ENCODE measurements around the gene MTUS2.
A peak's percentile ranks its signal among the peaks of the same experiment; 100 is the strongest.
"Not testable (repeated sequence)": the region's sequence is repeated elsewhere in the genome, so short reads cannot be mapped to it uniquely, and the experiment has no call there.

MTUS2 gene

GRCh38 chr13:29345860-29346582, 525.9 kb downstream of the MTUS2 start:
- not testable (repeated sequence) for DNase-seq

DNA sequence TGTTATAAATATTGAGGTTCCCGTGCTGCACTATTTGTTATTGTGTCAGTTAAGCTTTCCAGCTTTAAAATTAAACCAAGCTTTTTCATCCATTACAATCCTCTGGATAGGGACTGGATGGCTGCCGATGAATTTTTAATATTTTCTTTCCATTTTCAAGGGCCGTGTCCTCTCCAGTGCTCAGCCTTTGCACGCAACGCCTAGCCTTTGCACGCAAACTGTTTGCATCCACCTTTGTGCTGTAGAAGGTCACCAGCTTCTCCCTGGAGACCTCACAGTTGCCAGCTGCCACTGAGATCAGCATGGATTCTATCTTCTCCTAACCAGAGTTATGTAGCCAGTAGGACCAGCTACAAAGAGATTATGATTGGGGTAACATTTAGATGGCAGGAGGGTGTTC, 534.9 kb downstream of the MTUS2 start:
- DNase-seq, result no peak

GRCh38 chr13:29359181-29359580, 539.0 kb downstream of the MTUS2 start:
- no peak for DNase-seq

- DNase-seq, result no peak
Measured at GRCh38 chr13:29361716-29362115, 541.6 kb downstream of the MTUS2 start.

- DNase-seq, result peak; percentile 18 to 51
Measured at GRCh38 chr13:29362849-29363604, 542.9 kb downstream of the MTUS2 start.

GRCh38 chr13:29369060-29369743, 549.1 kb downstream of the MTUS2 start:
- DNase-seq, result peak in 1 of 2 donors; percentile 26

DNA sequence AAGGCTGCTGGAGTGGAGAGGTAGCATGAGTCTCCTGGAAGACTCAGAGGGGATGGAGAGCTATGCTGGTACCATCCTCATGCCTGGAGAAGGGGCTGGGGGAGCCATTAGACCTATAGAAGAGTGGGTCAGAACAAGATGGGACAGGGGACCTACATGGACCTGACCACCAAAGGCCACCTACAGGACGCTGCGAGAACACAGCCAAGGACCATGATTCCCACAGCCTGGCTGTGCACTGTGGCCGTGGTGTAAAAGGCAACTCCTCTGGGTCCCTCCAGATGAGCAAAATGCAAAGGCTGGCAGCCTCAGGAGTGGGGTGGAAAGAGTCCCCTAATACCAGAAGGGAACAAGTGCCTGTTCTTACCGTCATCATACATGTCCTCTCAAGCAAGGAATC, 559.1 kb downstream of the MTUS2 start:
- DNase-seq, result no peak

- DNase-seq, result no peak
Measured at GRCh38 chr13:29379865-29380264, 559.7 kb downstream of the MTUS2 start.

GRCh38 chr13:29382021-29382420, 561.9 kb downstream of the MTUS2 start:
- no peak for DNase-seq

- DNase-seq, result no peak
Measured at GRCh38 chr13:29383476-29383875, 563.3 kb downstream of the MTUS2 start.

- DNase-seq, result no peak
Measured at GRCh38 chr13:29384466-29384865, 564.3 kb downstream of the MTUS2 start.

DNA sequence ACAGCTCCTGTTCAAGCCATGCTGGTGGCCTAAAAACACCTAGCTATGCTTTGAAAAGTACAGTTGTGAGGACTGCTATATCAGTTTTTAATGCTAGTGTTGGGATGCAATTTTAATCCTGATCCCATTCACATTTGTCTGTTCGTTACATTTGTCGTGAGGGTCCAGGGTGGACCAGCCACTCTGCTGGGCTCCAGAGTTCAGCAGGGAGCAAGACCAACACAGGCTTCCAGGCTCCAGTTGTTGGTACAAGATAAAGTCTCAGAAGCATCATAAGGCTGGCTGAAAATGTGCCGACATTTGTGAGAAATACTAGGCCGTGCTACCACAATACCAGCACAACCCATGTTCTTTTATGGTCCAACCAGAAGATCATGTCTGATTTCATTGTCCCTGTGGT, 564.7 kb downstream of the MTUS2 start:
- DNase-seq, result no peak

- DNase-seq, result no peak
Measured at GRCh38 chr13:29386246-29386645, 566.1 kb downstream of the MTUS2 start.

- DNase-seq, result not testable (repeated sequence)
Measured at GRCh38 chr13:29390598-29390997, 570.5 kb downstream of the MTUS2 start.

GRCh38 chr13:29396446-29396845, 576.3 kb downstream of the MTUS2 start:
- no peak for DNase-seq

DNA sequence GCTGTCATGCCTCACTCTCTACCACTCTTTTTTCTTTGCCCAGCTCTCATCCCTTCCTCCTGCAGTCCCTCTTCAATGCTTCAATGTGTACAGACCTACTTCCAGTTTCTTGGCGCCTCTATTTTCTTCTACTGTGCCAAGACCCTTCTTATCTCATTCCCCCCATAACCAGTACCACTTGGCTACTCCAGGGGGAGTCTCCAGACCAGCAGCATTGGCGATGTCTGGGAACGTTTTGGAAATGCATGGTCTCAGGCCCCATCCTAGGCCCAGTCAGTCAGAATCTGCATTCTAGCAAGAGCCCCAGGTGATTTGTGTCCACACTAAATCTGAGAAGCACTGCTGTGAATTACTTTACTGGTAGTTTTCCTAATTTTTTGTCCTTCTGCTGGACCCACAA, 577.1 kb downstream of the MTUS2 start:
- no peak for DNase-seq

DNA sequence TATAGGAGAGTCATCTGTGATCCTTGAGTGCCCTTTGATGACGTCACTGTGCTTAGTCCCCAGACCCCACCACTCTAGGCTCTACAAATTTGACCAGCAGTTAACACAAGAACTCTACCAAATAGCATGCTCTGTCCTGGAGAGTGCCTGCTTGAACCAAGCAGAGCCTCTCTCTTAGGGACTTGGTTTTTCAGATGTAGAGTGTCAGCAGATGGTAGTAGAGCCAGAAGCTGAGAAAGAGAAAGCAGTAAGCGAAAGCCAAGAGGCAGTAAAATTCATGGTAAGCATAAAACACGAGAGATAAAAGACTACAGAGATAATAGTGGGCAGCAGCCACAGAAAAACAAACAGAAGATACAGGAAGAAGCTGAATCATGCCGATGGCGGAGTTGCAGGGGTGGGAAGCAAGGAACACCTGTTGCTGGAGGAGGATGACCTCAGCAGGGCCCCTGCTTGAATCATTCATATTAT, 582.1 kb downstream of the MTUS2 start:
- no peak for DNase-seq

- no peak for DNase-seq
Measured at GRCh38 chr13:29405401-29405800, 585.3 kb downstream of the MTUS2 start.

GRCh38 chr13:29411481-29411880, 591.3 kb downstream of the MTUS2 start:
- DNase-seq, result no peak

DNA sequence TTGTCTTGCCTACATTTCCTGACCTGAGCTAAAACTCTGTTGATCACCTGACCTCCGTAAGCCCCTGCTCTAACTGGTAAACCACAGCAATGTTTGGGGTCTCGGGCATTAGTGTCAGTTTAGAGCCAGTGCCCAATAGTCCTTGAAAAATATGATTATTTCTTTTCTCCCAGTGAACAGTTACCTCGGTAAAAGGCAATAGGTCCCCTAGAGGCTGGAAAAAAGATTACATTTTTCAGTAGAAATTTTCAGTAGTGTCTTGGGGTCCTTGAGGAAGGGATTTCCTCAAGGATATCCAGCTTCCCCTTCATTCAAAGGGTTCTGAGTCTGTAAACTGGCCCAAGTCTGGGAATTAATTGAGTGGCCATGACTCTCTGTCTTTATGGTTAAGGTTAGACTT, 597.9 kb downstream of the MTUS2 start:
- no peak for DNase-seq

GRCh38 chr13:29421118-29421517, 601.0 kb downstream of the MTUS2 start:
- no peak for DNase-seq

DNA sequence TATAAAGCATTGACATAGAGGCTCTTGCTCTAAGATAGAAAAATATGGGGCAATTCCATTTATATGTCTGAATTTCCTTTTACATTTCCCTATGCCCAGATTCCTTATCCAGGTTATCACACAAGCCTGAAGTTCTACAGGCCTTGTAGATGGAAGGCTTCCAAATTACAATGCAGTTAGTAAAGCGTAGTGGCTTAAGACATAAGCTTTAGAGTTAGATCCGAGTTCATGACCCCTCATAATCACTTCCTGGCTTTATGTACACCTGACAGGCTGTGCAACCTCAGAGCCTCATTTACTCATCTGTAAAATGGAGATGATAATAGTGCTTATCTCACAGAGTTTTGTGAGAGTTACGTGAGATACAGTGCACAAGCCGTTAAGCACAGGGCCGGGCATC, 601.9 kb downstream of the MTUS2 start:
- DNase-seq, result no peak

GRCh38 chr13:29423050-29423449, 602.9 kb downstream of the MTUS2 start:
- no peak for DNase-seq

GRCh38 chr13:29427937-29428309, 607.8 kb downstream of the MTUS2 start:
- DNase-seq, result no peak
